Nephron (organoid): Measurements from ENCODE around the gene PDZD8.
"Not testable (repeated sequence)": the region's sequence is repeated elsewhere in the genome, so short reads cannot be mapped to it uniquely, and the experiment has no call there.

Experiments
- H3K27ac Mint-ChIP-seq, 3 experiments: 2 replicates each; pipeline ENCODE4 v1.8.0; 2020; ENCODE audit warnings: mixed read lengths in 3 of 3, mild to moderate bottlenecking in 2 of 3, moderate library complexity in 1 of 3
- H3K27me3 Mint-ChIP-seq: 2 replicates; pipeline ENCODE4 v1.8.0; 2021; ENCODE audit warnings: low read depth, mild to moderate bottlenecking, moderate library complexity, mixed read lengths
- H3K36me3 Mint-ChIP-seq: 2 replicates; pipeline ENCODE4 v1.8.0; 2020; ENCODE audit warnings: low read depth, mixed read lengths
- H3K4me1 Mint-ChIP-seq: 2 replicates; pipeline ENCODE4 v1.8.0; 2020; ENCODE audit warnings: mixed read lengths
- H3K4me3 Mint-ChIP-seq, 3 experiments: 2 replicates each; pipeline ENCODE4 v1.8.0; 2020; ENCODE audit warnings: mild to moderate bottlenecking in 3 of 3, mixed read lengths in 3 of 3, moderate library complexity in 2 of 3
- H3K9me3 Mint-ChIP-seq: 2 replicates; pipeline ENCODE4 v1.8.0; 2020; ENCODE audit warnings: mixed read lengths
- TF ChIP-seq, protein P1 (sequence below), 3 experiments: fragments of 200-600 bp; sonication (generic); IDR thresholded peaks; one replicate each; pipeline ENCODE4 v1.5.0; 2021; ENCODE audit warnings: antibody characterized with exemption in 3 of 3; ENCODE audit not compliant: unreplicated experiment in 3 of 3

The PDZD8 gene

DNA sequence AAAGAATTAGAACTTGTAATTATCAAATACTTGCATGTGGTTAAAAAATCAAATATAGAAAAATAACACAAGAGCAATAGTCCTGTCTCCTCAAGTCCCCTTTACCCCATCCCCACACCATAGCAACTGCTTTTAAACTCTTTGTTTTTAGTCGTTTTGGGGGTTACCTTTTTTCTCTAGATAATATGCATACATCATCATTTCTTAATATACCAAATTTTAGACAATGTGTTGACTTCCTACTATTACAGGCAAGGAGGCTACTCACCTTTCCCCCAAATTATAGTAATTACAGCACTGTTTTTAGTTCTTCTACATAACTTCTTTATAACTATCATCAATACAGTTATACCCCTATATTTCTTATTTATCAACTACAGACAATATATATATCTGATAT is 77.0 kb downstream of the PDZD8 start:
- TF ChIP-seq, protein P1, sequence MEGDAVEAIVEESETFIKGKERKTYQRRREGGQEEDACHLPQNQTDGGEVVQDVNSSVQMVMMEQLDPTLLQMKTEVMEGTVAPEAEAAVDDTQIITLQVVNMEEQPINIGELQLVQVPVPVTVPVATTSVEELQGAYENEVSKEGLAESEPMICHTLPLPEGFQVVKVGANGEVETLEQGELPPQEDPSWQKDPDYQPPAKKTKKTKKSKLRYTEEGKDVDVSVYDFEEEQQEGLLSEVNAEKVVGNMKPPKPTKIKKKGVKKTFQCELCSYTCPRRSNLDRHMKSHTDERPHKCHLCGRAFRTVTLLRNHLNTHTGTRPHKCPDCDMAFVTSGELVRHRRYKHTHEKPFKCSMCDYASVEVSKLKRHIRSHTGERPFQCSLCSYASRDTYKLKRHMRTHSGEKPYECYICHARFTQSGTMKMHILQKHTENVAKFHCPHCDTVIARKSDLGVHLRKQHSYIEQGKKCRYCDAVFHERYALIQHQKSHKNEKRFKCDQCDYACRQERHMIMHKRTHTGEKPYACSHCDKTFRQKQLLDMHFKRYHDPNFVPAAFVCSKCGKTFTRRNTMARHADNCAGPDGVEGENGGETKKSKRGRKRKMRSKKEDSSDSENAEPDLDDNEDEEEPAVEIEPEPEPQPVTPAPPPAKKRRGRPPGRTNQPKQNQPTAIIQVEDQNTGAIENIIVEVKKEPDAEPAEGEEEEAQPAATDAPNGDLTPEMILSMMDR (IDR thresholded peaks at IDR 0.05; ENCODE audit: unreplicated experiment in 3 of 3), result no peak
- Mint-ChIP-seq H3K27me3 (no peaks in the 10 kb centered on the region), H3K9me3 (peaks cover 17% of the 10 kb centered on the region), H3K27ac (no peak overlapping the region), H3K4me1 (no peaks in the 10 kb centered on the region), H3K36me3 (peaks cover 33% of the 10 kb centered on the region), H3K4me3 (no peak overlapping the region)

DNA sequence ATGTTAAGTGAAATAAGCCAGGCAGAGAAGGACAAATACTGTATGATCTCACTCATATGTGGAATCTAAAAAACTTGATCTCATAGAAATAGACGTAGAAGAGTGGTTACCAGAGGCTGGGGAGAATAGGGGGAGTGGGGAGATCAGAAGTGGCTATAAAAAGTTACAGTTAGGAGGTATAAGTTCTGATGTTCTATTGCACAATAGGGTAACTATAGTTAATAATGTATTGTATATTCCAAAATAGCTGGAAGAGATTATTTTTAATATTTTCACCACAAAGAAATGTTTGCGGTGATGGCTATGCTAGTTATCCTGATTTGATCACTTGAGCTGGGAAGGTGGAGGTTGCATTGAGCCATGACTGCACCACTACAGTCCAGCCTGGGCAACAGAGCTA is 80.5 kb downstream of the PDZD8 start:
- Mint-ChIP-seq H3K4me1 (no peaks in the 10 kb centered on the region), H3K27me3 (no peaks in the 10 kb centered on the region), H3K4me3 (no peak overlapping the region), H3K9me3 (peaks cover 1% of the 10 kb centered on the region), H3K36me3 (peaks cover 15% of the 10 kb centered on the region), H3K27ac (no peak overlapping the region)
- TF ChIP-seq, protein P1 (IDR thresholded peaks at IDR 0.05; ENCODE audit: unreplicated experiment in 3 of 3), result no peak

DNA sequence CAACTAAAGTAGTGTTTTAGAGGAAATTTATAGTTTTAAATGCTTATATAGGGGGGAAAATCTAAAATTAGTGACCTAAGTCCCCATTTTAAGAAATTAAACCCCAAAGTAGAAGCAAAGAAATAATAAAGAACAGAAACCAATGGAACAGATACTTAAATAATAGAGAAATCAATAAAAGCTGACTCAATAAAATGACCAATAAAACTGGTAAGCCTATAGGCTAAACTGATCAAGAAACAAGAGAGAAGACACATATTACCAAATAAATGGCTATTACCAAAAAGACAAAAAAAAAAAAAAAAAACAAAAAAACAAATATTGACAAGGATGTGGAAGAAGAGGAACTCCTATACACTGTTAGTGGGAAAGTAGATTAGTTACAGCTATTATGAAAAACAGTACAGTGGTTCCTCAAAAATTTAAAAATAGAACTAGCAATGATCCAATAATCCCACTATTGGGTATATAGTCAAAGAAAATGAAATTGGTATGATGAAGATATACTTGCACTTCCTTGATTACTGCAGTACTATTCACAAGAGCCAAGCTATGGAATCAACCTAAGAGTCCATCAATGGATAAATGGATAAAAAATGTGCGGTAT is 81.1 kb downstream of the PDZD8 start:
- Mint-ChIP-seq H3K9me3 (no peaks in the 10 kb centered on the region), H3K27ac (no peak overlapping the region), H3K27me3 (no peaks in the 10 kb centered on the region), H3K4me1 (no peaks in the 10 kb centered on the region), H3K36me3 (peaks cover 15% of the 10 kb centered on the region), H3K4me3 (no peak overlapping the region)
- TF ChIP-seq, protein P1 (IDR thresholded peaks at IDR 0.05; ENCODE audit: unreplicated experiment in 3 of 3), result no peak

DNA sequence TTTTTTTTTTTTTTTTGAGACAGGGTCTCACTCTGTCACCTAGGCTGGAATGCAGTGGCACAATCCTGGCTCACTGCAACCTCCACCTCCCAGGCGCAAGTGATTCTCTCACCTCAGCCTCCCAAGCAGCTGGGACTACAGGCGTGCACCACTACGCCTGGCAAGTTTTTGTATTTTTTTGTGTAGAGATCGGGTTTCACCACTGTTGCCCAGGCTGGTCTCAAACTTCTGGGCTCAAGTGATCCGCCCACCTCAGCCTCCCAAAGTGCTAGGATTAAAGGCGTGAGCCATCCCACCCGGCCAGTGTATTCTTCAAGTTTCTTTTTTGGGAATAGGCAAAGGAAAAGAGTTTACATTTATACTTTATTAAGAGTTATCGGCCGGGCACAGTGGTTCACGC is 84.4 kb downstream of the PDZD8 start:
- H3K9me3 Mint-ChIP-seq, H3K27me3 Mint-ChIP-seq, H3K27ac Mint-ChIP-seq, H3K4me3 Mint-ChIP-seq, H3K4me1 Mint-ChIP-seq: not testable (repeated sequence)
- H3K36me3 Mint-ChIP-seq, result peaks cover 14% of the 10 kb centered on the region

DNA sequence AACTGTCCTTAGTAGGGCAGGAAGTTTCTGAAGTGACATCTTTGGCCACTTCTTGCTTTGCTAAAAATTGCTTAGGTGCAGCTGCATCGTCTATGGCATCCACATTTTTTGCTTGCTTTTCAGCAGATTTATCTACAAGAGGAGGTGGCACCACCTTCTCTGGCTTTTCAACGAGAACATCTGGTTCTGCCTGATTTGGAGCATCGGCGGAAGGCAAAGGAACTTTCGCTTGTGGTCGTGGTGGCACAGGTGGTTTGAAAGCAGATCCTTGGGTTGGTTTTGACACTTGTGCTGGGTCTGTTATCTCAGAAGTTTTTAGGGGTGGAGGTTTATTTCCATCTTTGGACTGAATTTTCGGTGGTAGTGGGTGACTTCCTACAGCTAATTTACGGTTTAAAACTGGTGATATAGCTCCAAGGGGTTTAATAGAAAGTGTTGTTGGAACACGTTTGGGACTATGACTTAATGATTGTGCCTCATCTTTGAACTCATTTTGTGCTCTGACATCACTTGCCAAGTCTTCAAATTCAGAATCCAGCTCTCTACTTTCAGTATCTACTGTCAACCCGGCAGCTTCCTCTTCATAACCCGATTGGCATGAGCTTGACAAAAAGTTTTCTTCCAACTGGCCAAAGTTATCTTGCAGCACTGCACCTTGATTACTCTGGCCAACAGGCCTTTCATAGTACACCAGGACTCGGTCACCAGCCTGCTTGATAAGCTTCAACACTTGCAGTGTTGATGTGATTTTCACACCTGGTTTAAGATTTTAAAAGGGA is 90.3 kb downstream of the PDZD8 start:
- no peaks in the 10 kb centered on the region for H3K9me3 Mint-ChIP-seq
- peaks cover 35% of the 10 kb centered on the region for H3K36me3 Mint-ChIP-seq
- TF ChIP-seq, protein P1 (IDR thresholded peaks at IDR 0.05; ENCODE audit: unreplicated experiment in 3 of 3), result no peak
- H3K4me1 Mint-ChIP-seq, result no peaks in the 10 kb centered on the region
- no peak overlapping the region for H3K27ac Mint-ChIP-seq
- H3K27me3 Mint-ChIP-seq, result no peaks in the 10 kb centered on the region
- H3K4me3 Mint-ChIP-seq, result no peak overlapping the region

DNA sequence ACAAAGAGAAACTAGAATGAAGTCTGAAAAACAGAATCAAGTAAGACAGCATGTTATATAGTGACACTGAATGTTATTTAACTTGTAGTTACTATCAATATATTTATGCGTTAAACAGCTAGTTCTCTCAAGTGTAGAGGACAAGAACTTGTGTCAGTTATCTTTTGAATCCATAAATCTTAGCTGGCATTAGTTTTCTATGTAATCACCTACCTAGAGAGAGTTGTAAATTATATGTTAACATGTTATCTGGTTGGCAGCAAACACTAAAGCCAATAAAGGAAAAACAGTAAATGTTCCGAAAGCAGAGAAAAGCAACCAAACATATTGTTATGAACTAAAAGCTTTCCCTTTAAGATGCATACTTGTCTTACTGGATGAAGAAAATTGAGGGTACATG is 97.6 kb downstream of the PDZD8 start:
- Mint-ChIP-seq H3K4me3 (no peak overlapping the region), H3K27ac (no peak overlapping the region), H3K4me1 (no peaks in the 10 kb centered on the region), H3K27me3 (no peaks in the 10 kb centered on the region), H3K36me3 (peaks cover 8% of the 10 kb centered on the region), H3K9me3 (no peaks in the 10 kb centered on the region)
- TF ChIP-seq, protein P1 (IDR thresholded peaks at IDR 0.05; ENCODE audit: unreplicated experiment in 3 of 3), result no peak
